Stimulated activated naive CD8-positive, alpha-beta T cell treated with anti-CD3 and anti-CD28 coated beads, Interleukin-15, Interleukin-2, amounts not matched to agents 100 ng/mL and 50 ng/mL, for 24 hours (primary cell): ENCODE data around the gene VANGL1.
A peak's percentile ranks its signal among the peaks of the same experiment; 100 is the strongest.
"Not testable (repeated sequence)": the region's sequence is repeated elsewhere in the genome, so short reads cannot be mapped to it uniquely, and the experiment has no call there.

Experiments used
- H3K27ac Mint-ChIP-seq: one replicate; pipeline ENCODE4 v1.8.0; 2021; ENCODE audit warnings: mild to moderate bottlenecking, mixed read lengths
- H3K27me3 Mint-ChIP-seq: one replicate; pipeline ENCODE4 v1.8.0; 2021; ENCODE audit warnings: mixed read lengths
- H3K36me3 Mint-ChIP-seq: one replicate; pipeline ENCODE4 v1.8.0; 2021; ENCODE audit warnings: low read depth, mixed read lengths
- H3K4me1 Mint-ChIP-seq: one replicate; pipeline ENCODE4 v1.8.0; 2021; ENCODE audit warnings: low read depth, mixed read lengths
- H3K4me3 Mint-ChIP-seq: one replicate; pipeline ENCODE4 v1.8.0; 2021; ENCODE audit warnings: mild to moderate bottlenecking, mixed read lengths
- H3K9me3 Mint-ChIP-seq: one replicate; pipeline ENCODE4 v1.8.0; 2021; ENCODE audit warnings: mixed read lengths

The VANGL1 gene

DNA sequence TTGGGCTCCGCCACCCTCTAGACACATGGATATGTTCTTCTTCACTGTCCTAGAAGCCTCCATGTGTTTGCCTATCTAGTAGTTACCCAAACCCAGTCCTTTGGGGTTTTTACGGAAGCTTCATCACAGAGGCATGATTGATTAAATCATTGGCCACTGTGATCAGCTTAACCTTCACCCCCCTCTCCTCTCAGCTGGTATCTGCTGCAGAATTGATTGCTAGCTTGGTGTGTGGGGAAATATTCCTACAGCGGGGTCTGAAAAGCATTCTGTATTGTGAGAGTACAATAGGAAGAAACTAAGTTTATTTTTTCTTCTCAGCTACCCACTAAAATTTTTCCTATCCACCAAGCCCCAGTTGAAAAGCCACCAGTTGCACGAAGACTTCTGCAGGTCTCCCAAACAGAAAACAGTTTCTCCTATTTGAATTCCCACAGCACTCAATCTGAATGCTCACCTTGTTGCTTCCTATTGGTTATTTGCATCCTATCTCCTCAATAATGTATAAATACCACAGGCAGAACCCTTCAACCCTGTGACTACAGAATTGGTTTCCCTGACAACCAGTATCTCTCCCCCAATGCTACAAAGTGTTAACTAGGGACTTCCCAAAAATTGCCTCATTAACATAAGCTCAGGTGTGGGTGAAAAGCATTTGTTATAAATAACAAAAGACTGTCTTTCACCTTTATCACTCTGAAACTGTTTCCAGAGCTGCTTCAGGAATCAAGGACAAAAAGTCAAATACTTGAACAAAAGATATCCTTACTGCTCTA is 9.3 kb upstream of the VANGL1 start:
- no peaks in the 10 kb centered on the region for H3K4me1 Mint-ChIP-seq
- H3K4me3 Mint-ChIP-seq: no peak overlapping the region
- H3K27ac Mint-ChIP-seq: no peak overlapping the region
- no peaks in the 10 kb centered on the region for H3K36me3 Mint-ChIP-seq
- H3K9me3 Mint-ChIP-seq: peaks cover 7% of the 10 kb centered on the region
- peaks cover 23% of the 10 kb centered on the region for H3K27me3 Mint-ChIP-seq

DNA sequence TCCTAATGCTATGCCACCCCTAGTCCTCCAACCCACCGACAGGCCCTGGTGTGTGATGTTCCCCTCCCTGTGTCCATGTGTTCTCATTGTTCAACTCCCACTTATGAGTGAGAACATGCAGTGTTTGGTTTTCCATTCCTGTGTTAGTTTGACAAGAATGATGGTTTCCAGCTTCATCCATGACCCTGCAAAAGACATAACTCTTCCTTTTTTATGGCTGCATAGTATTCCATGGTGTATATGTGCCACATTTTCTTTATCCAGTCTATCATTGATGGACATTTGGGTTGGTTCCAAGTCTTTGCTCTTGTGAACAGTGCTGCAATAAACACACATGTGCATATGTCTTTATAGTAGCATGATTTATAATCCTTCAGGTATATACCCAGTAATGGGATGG is 8.2 kb upstream of the VANGL1 start:
- H3K4me1 Mint-ChIP-seq, H3K36me3 Mint-ChIP-seq, H3K4me3 Mint-ChIP-seq, H3K27ac Mint-ChIP-seq: not testable (repeated sequence)
- Mint-ChIP-seq H3K9me3 (peaks cover 17% of the 10 kb centered on the region), H3K27me3 (peaks cover 27% of the 10 kb centered on the region)

GRCh38 chr1:115637247-115637646 is 4.5 kb upstream of the VANGL1 start:
- not testable (repeated sequence) for H3K4me1 Mint-ChIP-seq, H3K4me3 Mint-ChIP-seq, H3K27ac Mint-ChIP-seq, H3K36me3 Mint-ChIP-seq
- peaks cover 18% of the 10 kb centered on the region for H3K9me3 Mint-ChIP-seq
- H3K27me3 Mint-ChIP-seq: peaks cover 32% of the 10 kb centered on the region

GRCh38 chr1:115640384-115640783 is 1.4 kb upstream of the VANGL1 start:
- peaks cover 4% of the 10 kb centered on the region for H3K36me3 Mint-ChIP-seq
- peaks cover 18% of the 10 kb centered on the region for H3K9me3 Mint-ChIP-seq
- no peak overlapping the region for H3K4me3 Mint-ChIP-seq
- H3K27me3 Mint-ChIP-seq: peaks cover 42% of the 10 kb centered on the region
- H3K27ac Mint-ChIP-seq: no peak overlapping the region
- peaks cover 16% of the 10 kb centered on the region for H3K4me1 Mint-ChIP-seq

DNA sequence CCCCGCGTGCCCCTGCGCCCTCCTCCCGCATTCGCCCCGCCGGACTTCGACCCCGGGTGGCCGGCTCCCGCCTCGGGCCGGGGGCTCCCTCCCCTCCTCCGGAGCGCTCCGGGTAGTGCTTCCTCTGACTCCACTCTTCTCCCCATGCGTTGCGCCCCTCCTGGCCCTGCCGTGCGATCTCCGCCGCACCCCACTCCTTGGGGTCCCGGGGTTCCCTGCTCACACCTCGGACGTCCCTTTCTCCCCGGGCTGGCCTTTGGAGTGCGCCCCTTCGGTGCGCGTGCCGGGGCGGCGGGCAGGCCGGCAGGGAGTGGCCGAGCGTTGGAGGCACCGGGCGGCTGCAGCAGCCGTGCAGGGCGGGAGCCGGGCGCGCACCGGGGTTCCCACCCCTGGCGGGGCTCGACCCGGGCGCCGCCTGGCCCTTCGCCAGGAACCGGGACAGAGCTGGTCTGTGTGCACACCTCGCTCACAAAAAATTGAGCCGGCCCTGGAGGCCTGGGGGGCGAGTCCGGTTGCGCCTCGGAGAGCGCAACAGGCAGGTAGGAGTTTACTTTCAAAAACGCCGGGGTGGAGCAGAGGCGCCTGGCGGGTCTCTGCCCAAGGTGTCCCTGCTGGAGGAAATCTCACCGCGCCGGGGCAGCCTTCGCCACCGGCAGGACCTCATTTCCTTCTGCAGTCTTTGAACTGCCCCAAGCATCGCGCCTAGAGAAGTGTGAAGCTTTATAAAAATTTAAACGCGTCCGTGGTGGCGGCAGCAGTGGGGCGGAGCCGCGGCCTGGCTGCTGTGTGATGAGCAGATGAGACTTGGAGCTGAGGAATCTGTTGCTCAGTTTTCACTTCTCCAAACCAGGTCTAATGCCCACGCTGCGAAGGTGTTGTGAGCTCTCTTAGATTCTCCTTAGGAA is 650 bp downstream of the VANGL1 start:
- peak overlapping the region; percentile 75 for H3K4me3 Mint-ChIP-seq

GRCh38 chr1:115643225-115643624 is 1.5 kb downstream of the VANGL1 start:
- peaks cover 16% of the 10 kb centered on the region for H3K4me1 Mint-ChIP-seq
- peaks cover 35% of the 10 kb centered on the region for H3K27me3 Mint-ChIP-seq
- peaks cover 5% of the 10 kb centered on the region for H3K9me3 Mint-ChIP-seq
- H3K4me3 Mint-ChIP-seq: peak overlapping the region; percentile 75
- no peak overlapping the region for H3K27ac Mint-ChIP-seq
- H3K36me3 Mint-ChIP-seq: peaks cover 4% of the 10 kb centered on the region

More for the DNA sequence above, 650 bp downstream of the VANGL1 start:
- peaks cover 4% of the 10 kb centered on the region for H3K36me3 Mint-ChIP-seq
- peaks cover 16% of the 10 kb centered on the region for H3K4me1 Mint-ChIP-seq
- peaks cover 35% of the 10 kb centered on the region for H3K27me3 Mint-ChIP-seq
- H3K27ac Mint-ChIP-seq: no peak overlapping the region
- H3K9me3 Mint-ChIP-seq: peaks cover 11% of the 10 kb centered on the region

DNA sequence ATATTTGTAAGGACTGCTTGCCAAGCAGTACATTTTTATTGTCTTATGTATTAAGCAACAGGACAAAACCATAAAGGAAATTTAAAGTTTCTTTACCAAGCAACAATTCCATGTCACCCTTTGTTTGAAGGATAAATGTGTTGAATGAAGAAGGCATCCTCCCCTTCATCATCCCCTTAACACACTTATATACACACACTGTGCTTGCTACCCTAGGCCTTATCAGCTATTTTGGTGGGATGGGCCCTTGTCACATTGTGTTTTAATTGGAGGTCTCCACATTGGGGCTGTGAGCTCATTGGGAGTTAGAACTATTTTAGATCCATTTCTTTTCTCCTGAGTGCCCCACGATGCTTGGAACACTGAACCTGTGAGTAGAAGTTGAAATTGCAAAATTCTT is 1.9 kb downstream of the VANGL1 start:
- peak overlapping the region; percentile 75 for H3K4me3 Mint-ChIP-seq
- H3K4me1 Mint-ChIP-seq: peaks cover 16% of the 10 kb centered on the region
- peaks cover 31% of the 10 kb centered on the region for H3K27me3 Mint-ChIP-seq
- peaks cover 4% of the 10 kb centered on the region for H3K36me3 Mint-ChIP-seq
- no peak overlapping the region for H3K27ac Mint-ChIP-seq
- peaks cover under 1% of the 10 kb centered on the region for H3K9me3 Mint-ChIP-seq

DNA sequence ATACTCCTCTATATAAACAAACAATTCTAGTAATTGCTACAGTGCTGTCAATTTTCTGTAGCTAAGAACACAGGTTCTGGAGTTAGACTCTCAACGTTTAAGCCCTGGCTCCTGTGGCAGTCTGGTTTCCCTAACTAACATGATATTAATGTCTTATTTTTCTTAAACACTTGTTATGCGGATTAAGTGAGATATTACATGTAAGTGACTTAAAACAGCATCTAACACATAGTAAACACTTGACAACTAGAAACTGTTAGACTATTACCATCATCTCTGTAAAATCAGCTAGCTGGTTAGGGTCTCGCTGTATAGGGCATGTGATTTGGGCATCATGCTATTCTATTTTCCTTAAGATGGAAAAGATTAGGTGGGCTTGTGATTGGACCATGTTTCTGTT is 2.3 kb downstream of the VANGL1 start:
- Mint-ChIP-seq H3K27ac (no peak overlapping the region), H3K4me3 (no peak overlapping the region), H3K4me1 (peaks cover 16% of the 10 kb centered on the region), H3K9me3 (no peaks in the 10 kb centered on the region), H3K36me3 (peaks cover 4% of the 10 kb centered on the region), H3K27me3 (peaks cover 31% of the 10 kb centered on the region)

GRCh38 chr1:115647047-115647446 is 5.3 kb downstream of the VANGL1 start:
- Mint-ChIP-seq H3K27me3 (peaks cover 15% of the 10 kb centered on the region), H3K4me3 (no peak overlapping the region), H3K36me3 (peaks cover 3% of the 10 kb centered on the region), H3K4me1 (peaks cover 10% of the 10 kb centered on the region), H3K27ac (no peak overlapping the region), H3K9me3 (no peaks in the 10 kb centered on the region)

DNA sequence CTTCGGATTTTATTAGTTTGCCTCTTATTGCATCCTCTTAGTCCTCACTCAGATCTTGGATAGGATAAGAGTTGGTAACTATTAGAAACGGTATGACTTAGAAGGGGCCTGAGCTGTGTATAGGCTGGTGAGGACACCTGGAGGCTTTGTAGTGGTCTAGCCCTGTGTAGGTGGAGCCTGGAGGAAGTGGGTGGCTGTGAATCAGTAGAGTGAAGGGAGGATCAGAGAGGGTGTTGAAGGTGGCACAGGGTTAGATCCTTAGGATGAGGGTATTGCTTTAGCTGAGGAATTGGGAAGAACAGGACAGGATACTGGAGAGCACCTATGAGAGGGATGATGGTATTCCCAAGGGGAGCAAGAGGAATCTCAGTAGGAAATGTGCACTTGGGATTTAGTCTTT is 5.7 kb downstream of the VANGL1 start:
- H3K36me3 Mint-ChIP-seq: peaks cover 4% of the 10 kb centered on the region
- H3K9me3 Mint-ChIP-seq: no peaks in the 10 kb centered on the region
- H3K27ac Mint-ChIP-seq: no peak overlapping the region
- no peak overlapping the region for H3K4me3 Mint-ChIP-seq
- H3K4me1 Mint-ChIP-seq: peaks cover 10% of the 10 kb centered on the region
- H3K27me3 Mint-ChIP-seq: peaks cover 15% of the 10 kb centered on the region

- H3K27me3 Mint-ChIP-seq: peaks cover 11% of the 10 kb centered on the region
- H3K36me3 Mint-ChIP-seq: peaks cover 4% of the 10 kb centered on the region
- H3K4me1 Mint-ChIP-seq: peaks cover 5% of the 10 kb centered on the region
- H3K4me3 Mint-ChIP-seq: no peak overlapping the region
- H3K9me3 Mint-ChIP-seq: no peaks in the 10 kb centered on the region
- no peak overlapping the region for H3K27ac Mint-ChIP-seq
These were observed 6.3 kb downstream of the VANGL1 start for GRCh38 chr1:115647919-115648650.

- peaks cover 6% of the 10 kb centered on the region for H3K27me3 Mint-ChIP-seq
- H3K4me3 Mint-ChIP-seq: no peak overlapping the region
These were observed 7.2 kb downstream of the VANGL1 start for GRCh38 chr1:115648717-115649691.

GRCh38 chr1:115649964-115650363 is 8.2 kb downstream of the VANGL1 start:
- Mint-ChIP-seq H3K9me3 (no peaks in the 10 kb centered on the region), H3K27me3 (no peaks in the 10 kb centered on the region), H3K4me3 (no peak overlapping the region), H3K36me3 (peaks cover 4% of the 10 kb centered on the region), H3K27ac (no peak overlapping the region), H3K4me1 (peaks cover 4% of the 10 kb centered on the region)

More at GRCh38 chr1:115648717-115649691, 7.2 kb downstream of the VANGL1 start:
- H3K36me3 Mint-ChIP-seq: peaks cover 4% of the 10 kb centered on the region
- no peak overlapping the region for H3K27ac Mint-ChIP-seq
- no peaks in the 10 kb centered on the region for H3K9me3 Mint-ChIP-seq
- H3K4me1 Mint-ChIP-seq: no peaks in the 10 kb centered on the region

- H3K4me1 Mint-ChIP-seq: peaks cover 8% of the 10 kb centered on the region
- no peak overlapping the region for H3K27ac Mint-ChIP-seq
- H3K4me3 Mint-ChIP-seq: no peak overlapping the region
- H3K36me3 Mint-ChIP-seq: peaks cover 4% of the 10 kb centered on the region
- H3K27me3 Mint-ChIP-seq: no peaks in the 10 kb centered on the region
- H3K9me3 Mint-ChIP-seq: no peaks in the 10 kb centered on the region
These were observed 9.2 kb downstream of the VANGL1 start for GRCh38 chr1:115650961-115651360.
